Gastrocnemius medialis (tissue), 4 donors: Measurements from ENCODE around the gene GNA15. TPM values are rescaled to one million over a fixed set of nuclear protein-coding genes. Genes with fewer than 3 reads are reported as not detected.
A peak's percentile ranks its signal among the peaks of the same experiment; 100 is the strongest.

Experiments
- ATAC-seq, 2 donors: fragments of 150-250 bp; one replicate each; pipeline ENCODE4 v1.9.1; 2016
- DNase-seq, 2 donors: peaks; one replicate each; pipeline ENCODE4 v3.0.0-alpha.2; 2019
- H3K27ac ChIP-seq, 4 donors: fragments of 200-600 bp; sonication (generic); 1 replicate in 1 of 4; 2 replicates in 3 of 4; pipeline ENCODE4 v1.5.1; 2016 to 2018; ENCODE audit warnings: mild to moderate bottlenecking in 2 of 4, moderate library complexity in 1 of 4
- H3K27me3 ChIP-seq, 3 donors: fragments of 200-600 bp; sonication (generic) in 2 of 3; 1 replicate in 1 of 3; 2 replicates in 2 of 3; pipeline versions ENCODE4 v1.5.1 to v1.6.0; 2016 to 2019; ENCODE audit warnings: mild to moderate bottlenecking in 1 of 3, moderate library complexity in 1 of 3
- H3K36me3 ChIP-seq, 2 donors: fragments of 200-600 bp; sonication (generic) in 1 of 2; one replicate each; pipeline ENCODE4 v1.5.1; 2017 to 2018
- H3K4me1 ChIP-seq, 2 donors: fragments of 200-600 bp; sonication (generic) in 1 of 2; one replicate each; pipeline ENCODE4 v1.5.1; 2016 to 2017; ENCODE audit warnings: mild to moderate bottlenecking in 2 of 2
- H3K4me3 ChIP-seq, 4 donors: fragments of 200-600 bp; sonication (generic) in 3 of 4; 1 replicate in 1 of 4; 2 replicates in 3 of 4; pipeline ENCODE4 v1.5.1; 2016 to 2019; ENCODE audit warnings: mild to moderate bottlenecking in 2 of 4
- H3K9me3 ChIP-seq, 3 donors: fragments of 200-600 bp; sonication (generic) in 2 of 3; 1 replicate in 1 of 3; 2 replicates in 2 of 3; pipeline ENCODE4 v1.5.1; 2016 to 2019
- CTCF ChIP-seq, 5 experiments: fragments of 450-650 bp in 3 of 5; fragments of 200-600 bp in 2 of 5; sonication (generic) in 2 of 5; IDR thresholded peaks in 4 of 5; conservative IDR thresholded peaks in 1 of 5; 1 replicate in 4 of 5; 2 replicates in 1 of 5; pipeline ENCODE4 v1.5.1; 2016 to 2019; ENCODE audit warnings: antibody characterized with exemption in 5 of 5, mild to moderate bottlenecking in 3 of 5, moderate library complexity in 3 of 5
- POLR2A ChIP-seq, 2 donors: fragments of 450-650 bp; IDR thresholded peaks; one replicate each; pipeline ENCODE4 v1.6.1; 2017; ENCODE audit warnings: antibody characterized with exemption in 2 of 2, mild to moderate bottlenecking in 2 of 2, moderate library complexity in 2 of 2
- in situ Hi-C, 4 donors: fragments of 200-750 bp; cut with MboI; loops; one replicate each; pipeline versions ENCODE4 v1.15.0 to v1.8.0; 2017; ENCODE audit warnings: low sequenced_read_pairs in 4 of 4
- intact Hi-C: fragments of 100-400 bp; cut with DNase I; formaldehyde crosslinking; loops from one replicate; pipeline ENCODE4 v1.15.1; 2023; ENCODE audit warnings: low total_unique reads
- total RNA-seq, 4 donors: library from RNA; depleted of rRNA; stranded (reverse); fragments of >200 nt; gene quantifications; one replicate each; pipeline versions ENCODE4 v1.1.0 to v1.2.3, GENCODE V29; 2016

GNA15 gene
- total RNA-seq, 4 donors from 2014 or later, result 0.51 to 1.2 (median 0.81) TPM

- ATAC-seq, result no peak
- Histone ChIP-seq H3K36me3 (no peaks in the 10 kb centered on the region), H3K9me3 (no peaks in the 10 kb centered on the region), H3K4me1 (no peaks in the 10 kb centered on the region), H3K4me3 (no peak overlapping the region), H3K27me3 (peaks cover 4 to 11% (median 6%) of the 10 kb centered on the region in 3 donors), H3K27ac (no peak overlapping the region)
- TF ChIP-seq POLR2A (IDR thresholded peaks at IDR 0.05) (no peak), CTCF (IDR thresholded peaks at IDR 0.05 in 4 of 5, conservative IDR thresholded peaks at IDR 0.05 in 1 of 5) (no peak)
- intact Hi-C loops, result loop anchor here (2.0 kb wide), 1 partner anchor 17 kb away; no protein-coding TSS in a partner anchor
- no peak for DNase-seq
- in situ Hi-C loops, result no loop called here
Observed at GRCh38 chr19:3145909-3146676, 10.3 kb downstream of the GNA15 start.

- in situ Hi-C loops (no loop called here), intact Hi-C loops (loop anchor here (2.0 kb wide), 1 partner anchor 16 kb away; no protein-coding TSS in a partner anchor)
- no peak for TF ChIP-seq POLR2A (IDR thresholded peaks at IDR 0.05)
- TF ChIP-seq CTCF (IDR thresholded peaks at IDR 0.05 in 4 of 5, conservative IDR thresholded peaks at IDR 0.05 in 1 of 5), result peak; percentile 24 to 62 (median 60)
- H3K4me3 ChIP-seq, result no peak overlapping the region
- H3K4me1 ChIP-seq, result no peaks in the 10 kb centered on the region
- ATAC-seq (no peak), DNase-seq (no peak)
- H3K27me3 ChIP-seq, result peaks cover 4 to 13% (median 6%) of the 10 kb centered on the region in 3 donors
- H3K36me3 ChIP-seq, result no peaks in the 10 kb centered on the region
- no peak overlapping the region for H3K27ac ChIP-seq
- no peaks in the 10 kb centered on the region for H3K9me3 ChIP-seq
Observed at GRCh38 chr19:3146677-3147100, 10.9 kb downstream of the GNA15 start.

- H3K4me1 ChIP-seq, result no peaks in the 10 kb centered on the region
- TF ChIP-seq POLR2A (IDR thresholded peaks at IDR 0.05), result no peak
- no peak for TF ChIP-seq CTCF (IDR thresholded peaks at IDR 0.05 in 4 of 5, conservative IDR thresholded peaks at IDR 0.05 in 1 of 5)
- in situ Hi-C loops, result no loop called here
- H3K27me3 ChIP-seq, result peaks cover 4 to 13% (median 6%) of the 10 kb centered on the region in 3 donors
- no peaks in the 10 kb centered on the region for H3K9me3 ChIP-seq
- no peak overlapping the region for H3K27ac ChIP-seq
- no peak overlapping the region for H3K4me3 ChIP-seq
- intact Hi-C loops, result no loop called here
- no peak for DNase-seq
- H3K36me3 ChIP-seq, result no peaks in the 10 kb centered on the region
- no peak for ATAC-seq
Observed at GRCh38 chr19:3148503-3148902, 12.7 kb downstream of the GNA15 start.

GRCh38 chr19:3149089-3149488 lies 13.3 kb downstream of the GNA15 start:
- in situ Hi-C loops, result no loop called here
- Histone ChIP-seq H3K4me3 (no peak overlapping the region), H3K9me3 (no peaks in the 10 kb centered on the region), H3K27me3 (peaks cover 4 to 13% (median 6%) of the 10 kb centered on the region in 3 donors), H3K4me1 (no peaks in the 10 kb centered on the region), H3K36me3 (no peaks in the 10 kb centered on the region), H3K27ac (no peak overlapping the region)
- no peak for ATAC-seq
- intact Hi-C loops, result no loop called here
- TF ChIP-seq CTCF (IDR thresholded peaks at IDR 0.05 in 4 of 5, conservative IDR thresholded peaks at IDR 0.05 in 1 of 5) (no peak), POLR2A (IDR thresholded peaks at IDR 0.05) (no peak)
- no peak for DNase-seq
